OCI-LY1 (cell line): ENCODE measurements around the gene KCNMA1.

ENCODE experiments used
- H2AFZ ChIP-seq: fragments of 200-600 bp; sonication (generic), shearing (Covaris generic); 2 replicates; pipeline ENCODE4 v1.6.0; 2014; ENCODE audit warnings: antibody characterized with exemption, mild to moderate bottlenecking, low read length
- H3F3A ChIP-seq: fragments of 200-600 bp; sonication (generic), shearing (Covaris generic); 2 replicates; pipeline ENCODE4 v1.6.0; 2014; ENCODE audit warnings: mild to moderate bottlenecking, antibody characterized with exemption, low read length, moderate library complexity; ENCODE audit not compliant: insufficient read depth
- H3K27ac ChIP-seq: fragments of 200-600 bp; sonication (generic); 2 replicates; pipeline ENCODE4 v1.5.1; 2014; ENCODE audit warnings: low read length, mixed run types, mild to moderate bottlenecking, low read depth; ENCODE audit not compliant: poor library complexity, severe bottlenecking
- H3K27me3 ChIP-seq: fragments of 200-600 bp; sonication (generic); 2 replicates; pipeline ENCODE4 v1.6.0; 2014; ENCODE audit warnings: antibody characterized with exemption, mild to moderate bottlenecking, low read length, moderate library complexity; ENCODE audit not compliant: insufficient read depth
- H3K36me3 ChIP-seq: fragments of 200-600 bp; sonication (generic); 2 replicates; pipeline ENCODE4 v1.6.1; 2014; ENCODE audit warnings: mild to moderate bottlenecking, antibody characterized with exemption, low read length, moderate library complexity, mixed read lengths; ENCODE audit not compliant: insufficient read depth
- H3K4me1 ChIP-seq: fragments of 200-600 bp; sonication (generic); 2 replicates; pipeline ENCODE4 v1.5.1; 2014; ENCODE audit warnings: mild to moderate bottlenecking, low read length, moderate library complexity; ENCODE audit not compliant: insufficient read depth, severe bottlenecking
- H3K4me2 ChIP-seq: fragments of 200-600 bp; sonication (generic), shearing (Covaris generic); 2 replicates; pipeline ENCODE4 v1.6.1; 2014; ENCODE audit warnings: low read length
- H3K4me3 ChIP-seq: fragments of 200-600 bp; sonication (generic); 2 replicates; pipeline ENCODE4 v1.5.1; 2014; ENCODE audit warnings: low read length, low read depth, mild to moderate bottlenecking, mixed read lengths; ENCODE audit not compliant: poor library complexity, severe bottlenecking
- H3K79me2 ChIP-seq: fragments of 200-600 bp; shearing (Covaris generic); 2 replicates; pipeline ENCODE4 v1.6.1; 2016; ENCODE audit warnings: mixed run types, low read length, mixed read lengths; ENCODE audit not compliant: insufficient read depth
- H3K9ac ChIP-seq: fragments of 200-600 bp; sonication (generic), shearing (Covaris generic); 2 replicates; pipeline ENCODE4 v1.6.1; 2014; ENCODE audit warnings: mild to moderate bottlenecking, low read length, mixed read lengths
- H3K9me2 ChIP-seq: fragments of 200-600 bp; sonication (generic), shearing (Covaris generic); 2 replicates; pipeline ENCODE4 v1.6.1; 2014; ENCODE audit warnings: low read depth, mild to moderate bottlenecking, low read length, mixed read lengths
- H3K9me3 ChIP-seq: fragments of 200-600 bp; shearing (Covaris generic); 2 replicates; pipeline ENCODE4 v1.6.1; 2014; ENCODE audit warnings: low read length, mixed read lengths
- H4K20me1 ChIP-seq: fragments of 200-600 bp; sonication (generic), shearing (Covaris generic); 2 replicates; pipeline ENCODE4 v1.6.0; 2016; ENCODE audit warnings: mild to moderate bottlenecking, low read length; ENCODE audit not compliant: insufficient read depth
- EZH2 ChIP-seq: fragments of 200-600 bp; sonication (generic), shearing (Covaris generic); IDR thresholded peaks from 2 replicates; pipeline ENCODE4 v1.8.0; 2017; ENCODE audit warnings: borderline replicate concordance, mixed run types, mild to moderate bottlenecking, antibody characterized with exemption, low read length, moderate library complexity, mixed read lengths
- TF ChIP-seq, protein P1 (sequence below): fragments of 200-600 bp; sonication (generic), shearing (Covaris generic); IDR thresholded peaks from 2 replicates; pipeline ENCODE4 v1.5.1; 2017; ENCODE audit warnings: mild to moderate bottlenecking, antibody characterized with exemption, low read length, moderate library complexity, mixed read lengths

The KCNMA1 gene

DNA sequence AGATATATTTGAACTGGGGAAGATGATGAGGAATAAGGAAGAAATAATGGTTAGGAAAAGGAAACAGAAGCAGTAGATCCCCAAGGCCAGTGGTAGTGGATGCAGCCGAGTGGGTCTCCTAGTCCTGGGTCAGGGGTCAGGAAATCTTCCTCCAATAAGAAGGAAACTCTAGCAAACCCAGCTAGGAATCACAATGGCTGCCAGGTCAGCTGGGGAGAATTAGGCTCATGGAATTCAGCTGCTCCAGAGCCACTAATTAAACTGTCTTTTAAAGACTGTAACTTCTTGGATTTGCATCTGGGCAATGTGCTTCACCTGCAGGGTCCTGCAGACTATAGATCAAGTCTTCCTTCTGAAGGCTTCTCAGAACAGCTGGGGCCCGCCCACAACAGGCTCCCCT, 644.4 kb downstream of the KCNMA1 start:
- Histone ChIP-seq H3K9me3 (no peaks in the 10 kb centered on the region), H3K9ac (no peak overlapping the region), H3K9me2 (no peaks in the 10 kb centered on the region), H3F3A (no peaks in the 10 kb centered on the region), H3K27ac (no peak overlapping the region), H3K36me3 (no peaks in the 10 kb centered on the region), H3K27me3 (no peaks in the 10 kb centered on the region), H3K4me1 (no peaks in the 10 kb centered on the region), H2AFZ (no peak overlapping the region), H3K79me2 (no peaks in the 10 kb centered on the region), H3K4me3 (no peak overlapping the region), H3K4me2 (no peak overlapping the region), H4K20me1 (no peaks in the 10 kb centered on the region)
- TF ChIP-seq EZH2: no peak
- TF ChIP-seq, protein P1, sequence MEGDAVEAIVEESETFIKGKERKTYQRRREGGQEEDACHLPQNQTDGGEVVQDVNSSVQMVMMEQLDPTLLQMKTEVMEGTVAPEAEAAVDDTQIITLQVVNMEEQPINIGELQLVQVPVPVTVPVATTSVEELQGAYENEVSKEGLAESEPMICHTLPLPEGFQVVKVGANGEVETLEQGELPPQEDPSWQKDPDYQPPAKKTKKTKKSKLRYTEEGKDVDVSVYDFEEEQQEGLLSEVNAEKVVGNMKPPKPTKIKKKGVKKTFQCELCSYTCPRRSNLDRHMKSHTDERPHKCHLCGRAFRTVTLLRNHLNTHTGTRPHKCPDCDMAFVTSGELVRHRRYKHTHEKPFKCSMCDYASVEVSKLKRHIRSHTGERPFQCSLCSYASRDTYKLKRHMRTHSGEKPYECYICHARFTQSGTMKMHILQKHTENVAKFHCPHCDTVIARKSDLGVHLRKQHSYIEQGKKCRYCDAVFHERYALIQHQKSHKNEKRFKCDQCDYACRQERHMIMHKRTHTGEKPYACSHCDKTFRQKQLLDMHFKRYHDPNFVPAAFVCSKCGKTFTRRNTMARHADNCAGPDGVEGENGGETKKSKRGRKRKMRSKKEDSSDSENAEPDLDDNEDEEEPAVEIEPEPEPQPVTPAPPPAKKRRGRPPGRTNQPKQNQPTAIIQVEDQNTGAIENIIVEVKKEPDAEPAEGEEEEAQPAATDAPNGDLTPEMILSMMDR: no peak

DNA sequence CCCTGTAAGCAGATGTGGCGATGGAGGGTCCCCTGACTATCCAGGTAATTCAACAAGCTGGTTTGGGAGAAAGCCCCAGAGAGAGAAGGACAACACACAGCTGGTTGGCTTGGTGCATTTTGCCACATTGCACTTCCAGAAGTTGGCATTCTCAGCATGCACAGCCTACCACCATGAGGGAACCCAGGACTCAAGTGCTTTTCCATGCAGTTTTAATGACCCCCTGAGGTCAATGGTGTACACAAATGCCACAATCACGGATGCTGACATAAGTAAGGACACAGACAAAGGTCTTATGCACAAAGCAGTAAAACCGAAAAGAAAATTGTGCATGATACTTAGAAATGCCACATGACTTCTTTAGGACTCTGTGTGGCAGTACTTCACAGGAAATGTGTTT, 645.1 kb downstream of the KCNMA1 start:
- no peaks in the 10 kb centered on the region for H3K27me3 ChIP-seq
- no peak overlapping the region for H3K4me2 ChIP-seq
- H3K9ac ChIP-seq: no peak overlapping the region
- no peaks in the 10 kb centered on the region for H3F3A ChIP-seq
- H2AFZ ChIP-seq: no peak overlapping the region
- H3K36me3 ChIP-seq: no peaks in the 10 kb centered on the region
- H4K20me1 ChIP-seq: no peaks in the 10 kb centered on the region
- no peak overlapping the region for H3K4me3 ChIP-seq
- no peaks in the 10 kb centered on the region for H3K4me1 ChIP-seq
- H3K9me3 ChIP-seq: no peaks in the 10 kb centered on the region
- TF ChIP-seq, protein P1: no peak
- no peak for TF ChIP-seq EZH2
- H3K27ac ChIP-seq: no peak overlapping the region
- H3K79me2 ChIP-seq: no peaks in the 10 kb centered on the region
- H3K9me2 ChIP-seq: no peaks in the 10 kb centered on the region

DNA sequence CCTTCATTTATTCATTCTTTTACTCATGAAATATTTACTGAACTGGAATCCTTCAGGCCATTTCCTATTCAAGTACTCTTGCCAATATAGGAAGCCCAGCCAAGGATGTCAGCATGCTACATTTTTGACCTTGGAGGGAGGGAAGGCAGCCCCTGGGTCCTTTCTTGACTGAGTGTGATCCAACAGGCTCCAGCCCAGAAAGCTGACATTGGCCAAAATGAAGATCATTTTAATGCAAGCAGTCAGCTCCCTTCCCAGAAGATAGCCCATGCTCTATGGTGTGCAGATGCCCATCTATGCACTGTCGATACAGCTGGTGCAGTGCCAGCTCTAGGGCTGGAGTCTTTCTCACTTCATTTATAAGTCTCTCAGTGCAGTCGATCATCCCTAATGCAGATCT, 646.0 kb downstream of the KCNMA1 start:
- TF ChIP-seq EZH2: no peak
- TF ChIP-seq, protein P1: no peak
- Histone ChIP-seq H3K4me2 (no peak overlapping the region), H3F3A (no peaks in the 10 kb centered on the region), H3K4me3 (no peak overlapping the region), H3K9me3 (no peaks in the 10 kb centered on the region), H3K9ac (no peak overlapping the region), H3K27ac (no peak overlapping the region), H2AFZ (no peak overlapping the region), H3K4me1 (no peaks in the 10 kb centered on the region), H3K36me3 (no peaks in the 10 kb centered on the region), H3K27me3 (no peaks in the 10 kb centered on the region), H4K20me1 (no peaks in the 10 kb centered on the region), H3K79me2 (no peaks in the 10 kb centered on the region), H3K9me2 (no peaks in the 10 kb centered on the region)
